ENCODE results near the gene KCNH3.

DNA sequence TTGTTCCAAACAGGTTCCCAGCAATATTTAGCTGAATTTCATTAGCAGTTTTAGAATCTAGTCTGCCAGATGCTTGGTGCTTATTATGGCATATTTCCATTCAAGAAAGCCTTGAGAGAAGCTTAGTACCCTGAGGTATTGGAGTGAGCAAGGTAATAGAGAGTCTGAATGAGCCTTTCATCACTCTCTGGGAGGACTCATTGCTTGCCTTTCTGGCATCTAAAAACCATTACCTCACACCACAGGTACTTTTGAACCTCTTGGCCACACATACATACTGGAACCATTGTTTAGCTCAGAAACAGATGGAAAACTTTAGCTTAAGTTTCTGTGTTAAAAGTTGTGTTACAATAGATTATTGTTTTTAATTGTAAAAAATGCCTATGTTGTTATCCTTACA, 27.4 kb upstream of the KCNH3 start:
- TF ChIP-seq CTCF (IDR thresholded peaks at IDR 0.05; ENCODE audit: control extremely low read depth in 1 of 3, insufficient read depth in 1 of 3, low read depth in 1 of 3, low read length in 3 of 3), result no peak
- TF ChIP-seq NANOG (IDR thresholded peaks at IDR 0.05; ENCODE audit: insufficient read depth, low read depth, low read length, poor library complexity, severe bottlenecking), result no peak

All from H1 (cell line).